HG03571 (cell line): Measurements from ENCODE around the gene TTC3.

Source experiments
- ATAC-seq: cut with Tn5 transposase; IDR thresholded peaks from one replicate; pipeline ENCODE4 v1.9.1; 2021; ENCODE audit not compliant: unreplicated experiment

The TTC3 gene

DNA sequence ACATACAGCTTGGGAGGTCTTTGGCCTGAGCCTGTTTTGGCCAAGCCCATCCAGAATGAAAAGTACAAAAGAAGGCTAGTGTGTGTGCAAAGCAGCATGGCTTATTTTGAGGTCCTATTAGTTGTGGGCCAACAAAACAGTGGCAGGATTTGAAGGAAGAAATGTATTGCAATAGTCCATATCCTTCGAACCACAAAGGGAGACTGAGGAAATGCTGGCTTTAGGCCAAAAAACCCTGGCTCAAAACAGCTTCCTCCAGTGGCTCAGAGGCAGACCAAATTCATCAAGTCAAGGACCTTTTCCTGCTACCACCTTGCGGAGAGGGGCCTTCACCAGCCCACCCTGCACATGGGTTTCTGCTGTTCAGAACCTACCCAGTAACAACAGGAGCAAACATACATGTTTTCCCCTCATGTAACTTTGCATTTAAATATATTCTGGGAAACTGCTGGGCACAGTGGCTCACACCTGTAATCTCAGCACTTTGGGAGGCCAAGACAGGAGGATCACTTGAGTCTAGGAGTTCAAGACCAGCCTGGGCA, 150.8 kb downstream of the TTC3 start:
- no peak for ATAC-seq

DNA sequence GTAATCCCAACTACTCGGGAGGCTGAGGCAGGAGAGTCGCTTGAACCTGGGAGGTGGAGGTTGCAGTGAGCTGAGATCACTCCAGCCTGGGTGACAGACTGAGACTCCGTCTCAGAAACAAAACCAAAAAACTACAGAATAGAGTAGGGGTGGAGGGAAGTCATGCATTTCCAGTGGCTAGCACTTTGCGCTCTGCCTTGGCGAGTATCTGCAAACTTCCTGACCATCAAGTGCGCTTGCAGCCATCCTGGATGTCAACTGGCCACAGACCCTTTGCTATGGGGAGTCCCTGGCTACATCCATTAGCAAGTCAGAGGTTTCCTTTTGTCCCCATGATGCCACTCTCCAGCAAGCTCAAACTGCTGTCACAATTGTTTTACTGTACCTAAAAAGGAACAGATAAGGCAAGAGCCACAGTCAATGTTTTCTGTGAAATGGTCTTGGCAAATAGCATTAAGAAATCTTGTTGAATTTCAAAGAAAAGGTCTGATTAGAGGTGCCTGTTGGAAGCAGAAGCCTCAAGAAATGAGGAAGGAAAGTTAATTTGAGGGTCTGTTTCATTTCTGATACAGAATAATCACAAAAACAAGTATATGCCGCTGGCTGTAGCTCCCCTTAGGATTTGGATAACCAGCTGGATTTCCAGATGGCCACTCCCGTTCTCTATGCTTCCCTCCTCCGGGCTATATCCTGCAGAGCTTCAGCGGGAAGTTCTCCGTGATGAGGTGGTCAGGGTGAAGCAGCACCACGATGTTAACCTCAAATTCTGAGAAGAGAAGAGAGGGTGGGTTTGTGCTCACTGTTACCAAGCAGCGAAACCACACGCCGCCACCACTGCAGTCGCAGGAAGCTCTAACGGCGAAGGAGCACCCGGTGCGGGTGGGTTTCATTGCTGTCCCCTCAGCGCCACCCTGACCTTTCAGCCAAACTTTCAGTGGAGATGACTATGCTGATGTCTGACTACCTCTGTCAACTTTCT, 152.1 kb downstream of the TTC3 start:
- ATAC-seq, result no peak

DNA sequence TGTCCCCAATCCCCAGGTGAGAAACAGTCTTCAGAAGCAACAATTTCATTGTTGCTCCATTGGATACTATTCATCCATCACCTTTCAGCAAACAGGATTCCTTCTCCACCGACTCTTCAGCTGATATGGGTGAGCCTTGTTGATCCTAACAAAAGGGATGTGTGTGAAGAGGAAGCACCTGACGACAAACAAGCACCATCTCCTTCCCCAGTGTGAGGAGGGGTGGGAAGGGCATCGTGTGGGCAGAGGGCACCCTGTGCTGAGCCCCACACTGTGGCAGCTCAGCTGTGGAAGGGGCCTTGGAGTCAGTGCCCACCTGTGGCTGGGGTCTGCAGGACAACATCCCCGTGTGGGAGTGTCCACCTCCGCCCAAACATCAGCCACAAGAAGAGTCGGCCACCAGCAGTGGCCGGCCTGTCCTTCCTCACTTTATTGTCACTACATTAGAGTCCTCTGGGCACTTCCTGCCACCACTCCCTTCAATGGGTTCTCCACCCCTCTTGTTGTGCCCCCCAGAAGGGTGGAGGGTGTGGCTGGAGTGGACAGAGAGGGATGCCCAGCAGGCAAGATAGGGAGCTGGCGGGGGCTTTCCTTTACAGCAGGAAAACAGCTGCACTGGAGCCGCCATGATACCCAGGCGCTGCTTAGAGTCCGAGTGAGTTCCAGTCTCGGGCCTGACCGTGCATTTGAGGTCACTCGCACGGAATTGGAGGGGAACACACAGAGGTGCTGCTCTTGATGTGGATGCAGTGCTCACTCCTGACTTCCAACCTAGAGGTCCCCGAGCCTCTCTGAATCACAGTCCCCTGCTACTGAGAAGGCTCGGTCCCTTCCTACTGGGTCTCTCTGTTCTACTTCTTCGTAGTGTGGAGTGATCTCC, 153.2 kb downstream of the TTC3 start:
- ATAC-seq, result no peak

DNA sequence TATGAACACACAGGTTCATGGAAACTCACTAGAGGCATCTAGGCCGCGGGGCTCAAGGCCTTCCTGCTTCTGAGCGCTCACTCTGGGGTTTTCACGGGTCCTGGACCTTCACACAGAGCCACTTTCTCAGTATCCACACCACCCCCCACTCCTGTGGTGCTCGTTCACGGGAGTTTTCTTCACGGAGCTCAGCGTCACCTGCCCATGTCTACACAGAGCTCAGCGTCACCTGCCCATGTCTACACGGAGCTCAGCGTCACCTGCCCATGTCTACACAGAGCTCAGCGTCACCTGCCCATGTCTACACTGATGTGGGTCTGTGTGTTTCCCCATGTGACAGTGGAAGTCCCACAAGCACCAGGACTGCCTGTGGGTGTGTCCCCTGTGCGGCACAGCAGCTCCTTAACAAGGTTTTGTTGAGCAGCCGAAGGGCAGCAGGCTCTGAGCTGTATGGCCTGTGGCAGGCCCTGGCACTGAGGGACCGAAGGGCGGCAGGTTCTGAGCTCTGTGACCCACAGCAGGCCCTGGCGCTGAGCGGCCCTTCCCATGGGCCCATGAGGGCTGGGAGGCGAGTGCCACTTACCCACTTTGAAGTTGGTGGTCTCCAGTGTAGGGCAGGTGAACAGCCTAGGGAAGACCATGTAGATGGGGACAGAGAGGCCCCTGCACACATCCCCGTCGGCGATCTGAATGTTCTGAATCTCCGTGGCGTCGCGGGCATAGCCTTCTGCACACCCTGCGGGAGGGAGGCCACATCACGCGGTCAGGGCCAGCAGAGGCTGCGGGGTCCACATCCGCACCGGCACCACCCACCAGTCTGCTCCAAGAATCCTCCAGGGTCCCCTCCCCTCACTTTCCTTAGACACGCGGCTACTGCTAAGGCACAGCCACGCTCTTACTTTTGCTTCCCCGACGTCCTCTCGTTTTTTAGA, 154.3 kb downstream of the TTC3 start:
- no peak for ATAC-seq

DNA sequence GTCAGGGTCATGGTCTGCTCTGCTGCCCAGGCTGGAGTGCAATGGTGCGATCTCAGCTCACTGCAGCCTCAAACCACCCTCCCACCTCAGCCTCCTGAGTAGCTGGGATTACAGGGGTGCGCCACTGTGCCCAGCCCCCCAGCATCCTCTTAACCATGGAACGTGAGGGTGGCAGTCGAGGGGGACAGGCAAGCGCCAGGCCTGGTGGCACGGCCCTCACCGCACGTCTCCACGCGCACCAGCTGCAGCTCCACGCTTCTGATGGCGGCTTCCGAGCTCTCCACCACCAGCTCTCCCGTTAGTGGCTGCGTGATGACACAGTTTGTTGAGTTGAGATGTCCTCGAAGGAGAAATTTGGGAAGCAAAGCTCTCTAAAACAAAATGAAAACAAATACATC, 154.9 kb downstream of the TTC3 start:
- no peak for ATAC-seq

DNA sequence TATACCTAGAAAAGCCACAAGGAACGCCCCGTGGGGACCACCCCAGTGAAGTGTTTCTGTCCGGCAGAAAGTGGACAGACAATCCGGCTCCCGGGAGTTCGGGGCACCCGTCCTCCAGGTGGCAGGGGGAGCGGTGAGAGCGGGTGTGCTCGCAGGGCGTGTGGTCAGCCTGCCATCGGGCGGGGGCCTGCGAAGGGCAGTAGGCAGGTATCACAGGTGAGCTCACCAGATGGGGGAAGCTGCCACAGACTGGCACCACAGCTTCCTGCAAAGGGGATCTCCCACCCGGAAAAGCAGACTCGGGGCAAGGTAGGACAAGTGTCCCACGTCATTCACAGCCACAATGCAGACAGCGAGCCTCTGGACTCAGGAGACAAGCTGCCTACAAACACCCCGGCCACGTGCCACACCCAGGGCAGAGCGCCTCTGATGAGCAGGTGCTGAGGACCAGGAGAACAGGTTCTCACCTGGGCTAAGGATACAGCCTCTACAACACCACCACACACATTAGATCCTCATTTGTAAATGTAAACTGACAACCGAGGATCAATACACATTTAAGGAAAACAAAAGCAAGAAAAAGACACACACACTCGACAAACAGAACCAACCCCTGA, 157.7 kb downstream of the TTC3 start:
- ATAC-seq, result no peak

DNA sequence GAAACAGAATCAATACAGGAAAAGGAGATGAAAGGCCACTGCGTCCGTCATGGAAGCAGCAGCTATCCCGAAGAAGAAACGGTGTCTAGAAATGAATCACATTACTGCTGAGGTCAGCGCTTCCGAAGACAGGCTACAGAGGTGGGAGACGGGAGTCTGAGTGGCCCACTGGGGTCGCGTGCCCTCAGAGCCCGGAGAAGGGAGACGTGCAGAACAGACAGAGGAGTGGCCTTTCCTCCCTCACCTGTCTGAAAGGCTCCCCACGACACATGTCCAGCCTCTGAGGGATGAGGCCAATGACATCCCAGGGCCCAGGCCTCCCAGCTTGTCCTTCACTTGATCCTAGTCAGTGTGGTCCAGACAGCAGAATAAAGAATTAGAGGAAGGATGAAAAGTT, 158.2 kb downstream of the TTC3 start:
- ATAC-seq, result no peak

DNA sequence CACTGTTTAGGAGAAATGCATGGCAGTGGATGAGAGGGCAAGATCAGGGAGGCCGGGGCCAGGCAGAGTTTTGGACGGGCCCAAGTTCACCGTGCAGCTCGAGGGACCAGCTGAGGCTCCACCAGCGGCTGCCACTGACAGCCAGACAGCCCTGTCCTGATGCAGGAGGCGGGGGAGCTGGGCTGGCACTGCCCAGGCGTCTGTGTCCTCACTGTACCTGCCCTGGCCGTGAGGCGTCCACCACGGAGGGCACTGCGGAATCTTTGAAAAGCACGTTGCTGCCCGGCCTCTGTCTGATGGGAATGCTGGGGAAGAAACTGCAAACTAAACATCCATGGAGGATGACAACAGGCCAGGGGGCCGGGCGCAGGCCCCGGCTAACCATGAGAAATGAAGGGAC, 158.6 kb downstream of the TTC3 start:
- no peak for ATAC-seq

DNA sequence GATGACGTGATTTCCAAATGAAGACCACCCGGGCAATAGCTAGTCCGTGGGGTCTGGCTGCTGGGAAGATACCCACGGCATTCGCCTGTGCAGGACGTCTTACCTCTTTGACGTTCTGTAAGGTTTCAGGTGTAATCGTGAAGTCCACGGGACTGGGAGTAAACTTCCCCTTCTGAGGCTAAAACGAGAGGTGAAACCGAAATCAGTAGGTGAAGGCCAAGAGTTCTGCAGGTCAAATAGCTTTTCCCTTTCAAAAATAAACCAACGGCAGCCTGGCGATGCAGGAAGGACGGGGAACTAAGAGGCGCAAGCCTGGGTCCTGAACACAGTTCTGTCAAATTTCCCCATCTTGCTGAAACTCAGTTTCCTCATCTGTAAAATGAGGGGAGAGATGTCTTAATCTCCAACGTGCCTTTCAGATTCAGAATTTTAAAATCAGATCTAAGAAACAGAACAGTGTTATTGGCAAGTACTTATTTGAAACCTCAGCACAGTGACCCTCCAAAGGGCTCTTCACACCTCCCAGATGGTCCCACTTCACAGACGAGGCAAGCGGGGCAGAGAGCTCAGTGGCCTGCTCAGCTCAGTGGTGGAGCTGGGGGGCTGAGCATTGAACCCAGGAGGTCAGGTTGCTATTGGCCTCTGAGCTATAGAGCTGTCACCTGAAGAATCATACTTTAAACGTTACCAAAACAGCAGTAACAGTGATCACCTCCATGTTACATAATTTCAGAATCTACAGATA, 159.4 kb downstream of the TTC3 start:
- ATAC-seq, result no peak

DNA sequence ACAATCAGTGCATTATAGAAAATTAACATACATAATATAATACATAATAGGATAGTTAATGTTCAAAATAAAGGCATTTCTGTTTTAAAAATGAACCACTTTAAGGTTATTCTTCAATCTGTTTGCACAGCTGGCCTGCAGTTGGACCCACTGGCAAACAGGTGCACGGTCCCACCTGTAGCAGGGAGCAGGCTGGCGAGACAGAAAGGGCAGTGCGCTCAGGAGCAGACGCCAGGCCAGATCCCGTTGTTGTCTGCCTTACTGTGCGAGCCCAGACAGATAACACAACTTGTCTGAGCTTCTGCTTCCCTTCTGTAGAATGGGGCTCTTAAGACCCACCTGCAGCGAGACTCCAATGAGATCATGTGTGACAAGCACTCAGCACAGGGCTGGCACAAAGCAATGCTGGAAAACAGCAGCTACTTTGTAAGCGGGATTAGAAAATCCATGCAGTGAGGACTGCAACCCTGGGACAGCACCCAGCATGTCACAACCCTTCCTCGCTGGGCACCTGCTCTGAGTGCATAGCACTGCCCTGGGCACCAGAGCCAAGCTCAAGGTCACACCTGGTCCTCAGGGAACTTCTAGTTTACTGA, 160.6 kb downstream of the TTC3 start:
- ATAC-seq, result no peak

DNA sequence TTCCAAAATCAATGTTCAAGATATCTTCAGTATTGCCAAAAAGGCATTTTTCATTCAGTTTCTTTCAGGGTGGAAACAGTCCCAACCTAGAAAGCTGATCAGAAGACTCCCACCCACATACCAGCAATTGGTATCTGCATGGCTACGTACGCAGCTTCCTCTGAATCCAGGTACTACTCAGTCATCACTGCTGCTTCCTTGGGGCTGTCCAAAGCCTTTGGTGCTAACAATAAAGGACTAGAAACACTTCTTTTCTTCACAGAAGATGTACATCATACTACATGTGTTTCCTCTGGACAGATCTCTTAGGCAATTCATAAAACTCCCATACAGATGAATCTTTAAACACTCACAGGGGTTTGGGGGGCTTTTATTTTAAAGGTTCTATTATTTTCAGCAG, 164.3 kb downstream of the TTC3 start:
- no peak for ATAC-seq

DNA sequence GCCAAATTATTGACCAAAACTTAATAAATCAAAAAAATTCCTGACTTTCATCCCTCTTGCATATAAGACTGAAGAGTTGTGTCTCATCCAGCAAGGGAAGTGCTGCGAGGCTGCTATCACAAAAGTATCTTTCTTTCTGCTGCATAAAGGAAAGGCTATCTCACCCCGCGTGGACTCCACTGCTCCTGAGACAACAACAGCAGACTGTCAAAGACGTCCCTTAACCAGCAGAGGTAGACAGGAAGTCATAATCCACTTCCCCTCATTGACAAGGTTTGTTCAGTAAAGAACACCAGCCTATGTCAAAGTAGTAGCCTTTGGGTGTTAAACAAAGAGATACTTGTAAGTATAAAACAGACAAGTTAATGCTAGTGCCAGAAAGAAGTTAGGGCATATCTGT, 164.7 kb downstream of the TTC3 start:
- no peak for ATAC-seq

DNA sequence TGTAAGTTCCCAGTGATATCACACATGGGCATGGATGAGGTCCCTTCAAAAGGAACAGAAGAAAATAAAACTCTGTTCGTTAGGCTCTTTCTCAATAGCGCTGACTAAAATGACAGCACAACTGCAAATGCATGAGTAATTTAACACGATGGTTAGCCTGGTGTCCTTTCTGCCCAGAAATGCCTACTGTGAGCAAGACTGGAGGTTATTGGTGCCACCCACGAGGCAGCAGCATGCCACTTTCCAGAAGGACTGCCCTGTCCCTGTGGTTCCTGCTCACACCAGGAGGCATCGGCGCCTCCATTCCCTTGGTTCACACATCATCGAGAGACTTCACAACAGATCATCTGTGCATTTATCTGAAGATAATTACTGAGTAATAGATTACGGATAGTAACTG, 167.9 kb downstream of the TTC3 start:
- ATAC-seq, result no peak

DNA sequence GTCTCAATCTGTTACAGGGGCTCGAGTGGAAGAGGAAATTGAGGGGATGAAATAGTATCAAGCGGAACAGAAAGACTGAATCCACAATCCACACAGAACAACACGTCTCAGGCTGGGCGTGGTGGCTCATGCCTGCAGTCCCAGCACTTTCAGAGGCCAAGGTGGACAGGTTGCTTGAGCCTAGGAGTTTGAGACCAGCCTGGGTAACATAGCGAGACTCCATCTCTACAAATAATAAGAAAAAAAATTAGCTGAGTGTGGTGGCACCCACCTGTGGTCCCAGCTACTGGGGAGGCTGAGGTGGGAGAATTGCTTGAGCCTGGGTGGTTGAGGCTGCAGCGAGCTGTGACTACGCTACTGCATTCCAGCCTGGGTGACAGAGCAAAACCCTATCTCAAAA, 168.4 kb downstream of the TTC3 start:
- no peak for ATAC-seq

DNA sequence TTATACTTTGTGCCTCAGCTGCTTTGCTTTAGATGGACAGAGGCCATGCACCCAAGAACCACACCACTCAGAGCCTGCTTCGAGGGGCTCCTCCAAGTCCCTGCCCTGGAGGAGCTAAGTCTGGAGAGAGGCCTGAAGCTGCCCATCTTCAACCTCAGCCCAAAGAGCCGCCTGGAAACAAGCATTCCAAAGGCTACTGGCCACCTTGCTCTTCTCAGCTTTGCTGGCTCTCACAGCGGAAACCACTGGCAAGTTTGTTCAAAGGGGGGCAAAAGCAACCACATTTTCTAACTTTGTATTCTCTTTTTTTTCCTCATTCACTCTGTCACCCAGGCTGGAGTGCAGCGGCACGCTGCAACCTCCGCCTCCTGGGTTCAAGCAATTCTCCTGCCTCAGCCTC, 170.9 kb downstream of the TTC3 start:
- no peak for ATAC-seq

DNA sequence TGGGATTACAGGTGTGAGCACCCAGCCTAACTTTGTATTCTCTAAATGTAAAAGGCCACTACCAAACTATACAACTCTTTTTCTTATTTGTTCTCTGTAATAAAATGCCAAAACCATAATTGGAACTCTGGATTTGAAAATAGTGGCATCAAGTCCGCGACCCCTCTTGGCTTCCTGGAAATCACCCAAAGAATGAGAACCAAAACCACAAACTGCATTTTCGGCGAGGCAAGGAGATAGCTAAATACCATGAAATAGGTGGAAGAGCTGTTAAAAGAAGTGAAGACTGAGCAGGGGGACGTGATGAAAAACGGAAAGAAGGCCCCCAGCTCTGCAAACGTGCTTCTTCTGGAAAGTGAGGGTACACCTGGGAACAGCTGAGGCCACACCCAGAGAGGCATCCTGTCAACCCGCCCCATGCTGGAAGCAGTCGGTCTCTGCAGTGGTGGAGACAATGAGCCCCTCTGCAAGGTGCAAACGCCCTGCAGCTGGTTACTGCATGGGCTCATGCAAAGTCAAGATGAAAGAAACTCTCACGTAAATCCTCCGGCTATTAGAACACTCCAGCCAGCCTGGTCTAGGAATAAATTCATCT, 171.5 kb downstream of the TTC3 start:
- no peak for ATAC-seq

DNA sequence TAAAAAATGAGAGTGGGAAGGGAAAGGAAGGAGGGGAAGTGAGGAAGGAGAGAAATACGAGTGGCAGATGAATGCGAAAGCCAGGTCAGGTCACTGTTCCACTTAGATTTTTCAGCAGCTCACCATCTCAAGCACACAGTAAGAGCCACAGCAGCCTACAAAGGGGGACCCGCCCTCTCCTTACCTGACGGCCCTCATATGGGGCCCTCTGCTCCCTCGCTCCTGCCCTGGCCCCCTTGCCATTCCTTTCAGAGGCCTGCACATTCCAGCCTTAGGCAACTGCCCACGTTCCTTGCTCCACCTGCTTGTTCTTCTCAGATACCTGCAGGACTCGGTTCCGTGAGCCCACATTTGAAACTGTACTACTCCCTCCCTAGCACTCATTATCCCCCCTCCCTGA, 172.1 kb downstream of the TTC3 start:
- no peak for ATAC-seq

DNA sequence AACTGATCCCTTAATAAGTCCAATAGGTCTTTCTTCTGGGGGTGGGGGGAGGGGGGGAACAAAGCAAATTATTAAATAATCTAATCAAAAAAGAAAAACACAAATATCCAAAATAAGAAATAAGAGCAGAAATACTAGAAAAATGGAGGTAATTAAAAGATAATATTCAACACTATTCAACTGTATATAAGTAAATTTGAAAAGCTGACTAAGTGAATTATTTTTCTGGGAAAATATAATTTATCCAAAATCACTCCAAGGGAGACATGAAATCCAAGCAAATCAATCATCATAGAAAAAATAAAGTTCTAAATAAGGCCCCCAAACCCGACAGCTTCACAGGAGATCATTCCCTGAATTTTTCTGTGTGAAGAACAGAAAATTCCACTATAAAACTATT, 175.2 kb downstream of the TTC3 start:
- ATAC-seq, result no peak
